ENCODE results near the gene NAA35. TPM values are rescaled to one million over a fixed set of nuclear protein-coding genes. Genes with fewer than 3 reads are reported as not detected.

The NAA35 gene
- total and polyA plus RNA-seq, 2 of the 8 experiments (the other 6 are each of a cell fraction or from before 2014, with no cell fraction given) = 12.9 to 35.2 TPM

GRCh38 chr9:85940832-85941621, at the start of gene NAA35 (continued):
- TF ChIP-seq E2F6 (IDR thresholded peaks at IDR 0.05) (no peak; the same call in 1 of the 2 replicates), BACH1 (IDR thresholded peaks at IDR 0.05; ENCODE audit: low read length) (peak; percentile 7; the same call in 1 of the 2 replicates), HDAC2 (IDR thresholded peaks at IDR 0.05; ENCODE audit: borderline replicate concordance in 1 of 2, low read depth in 2 of 2, low read length in 2 of 2) (peak; percentile 24 to 72; a peak in 1 of 4 replicates), HDAC6 (IDR thresholded peaks at IDR 0.05; ENCODE audit: low read depth, low read length) (no peak), EGR1 (IDR thresholded peaks at IDR 0.05; ENCODE audit: borderline replicate concordance, low read depth, low read length) (peak; percentile 59; the same call in 1 of the 2 replicates), SIX5 (IDR thresholded peaks at IDR 0.05; ENCODE audit: low read depth, low read length) (no peak), CHD1 (IDR thresholded peaks at IDR 0.05; ENCODE audit: low read depth, low read length) (no peak), TEAD4 (IDR thresholded peaks at IDR 0.05; ENCODE audit: low read depth, low read length) (no peak), ATF2 (IDR thresholded peaks at IDR 0.05; ENCODE audit: low read length) (peak; percentile 72; the same call in 1 of the 2 replicates), EP300 (IDR thresholded peaks at IDR 0.05; ENCODE audit: borderline replicate concordance in 1 of 2, low read depth in 2 of 2, low read length in 2 of 2) (0 out of 3 replicates have a peak, but pooled peaks of 1 of the 2 experiments have one; percentile 16), NRF1 (IDR thresholded peaks at IDR 0.05; ENCODE audit: low read depth, low read length) (peak; percentile 60), SP2 (IDR thresholded peaks at IDR 0.05; ENCODE audit: low read length) (no peak), KDM4A (IDR thresholded peaks at IDR 0.05; ENCODE audit: low read depth, low read length, severe bottlenecking) (peak; percentile 91), CBX8 (IDR thresholded peaks at IDR 0.05; ENCODE audit: borderline replicate concordance, low read depth, low read length) (no peak), BRCA1 (IDR thresholded peaks at IDR 0.05; ENCODE audit: low read depth, low read length) (peak; percentile 99), SP1 (IDR thresholded peaks at IDR 0.05; ENCODE audit: low read depth, low read length) (0 out of 2 replicates have a peak, but pooled peaks have one; percentile 38), TAF7 (optimal IDR thresholded peaks at IDR 0.05; ENCODE audit: borderline replicate concordance, low read depth, low read length) (no peak), NANOG (IDR thresholded peaks at IDR 0.05; ENCODE audit: insufficient read depth, low read depth, low read length, poor library complexity, severe bottlenecking) (no peak), RXRA (IDR thresholded peaks at IDR 0.05; ENCODE audit: insufficient read depth, low read depth, low read length) (no peak)
- TF ChIP-seq, protein P1, sequence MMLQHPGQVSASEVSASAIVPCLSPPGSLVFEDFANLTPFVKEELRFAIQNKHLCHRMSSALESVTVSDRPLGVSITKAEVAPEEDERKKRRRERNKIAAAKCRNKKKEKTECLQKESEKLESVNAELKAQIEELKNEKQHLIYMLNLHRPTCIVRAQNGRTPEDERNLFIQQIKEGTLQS (IDR thresholded peaks at IDR 0.05; ENCODE audit: insufficient read depth, low read depth, low read length) = 0 out of 2 replicates have a peak, but pooled peaks have one; percentile 2
